ENCODE results near the gene TRIM59. TPM values are rescaled to one million over a fixed set of nuclear protein-coding genes. Genes with fewer than 3 reads are reported as not detected.

The TRIM59 gene
- total and polyA plus RNA-seq, 2 of the 4 experiments (the other 2 are of a cell fraction), result 8.0 to 65.4 TPM

DNA sequence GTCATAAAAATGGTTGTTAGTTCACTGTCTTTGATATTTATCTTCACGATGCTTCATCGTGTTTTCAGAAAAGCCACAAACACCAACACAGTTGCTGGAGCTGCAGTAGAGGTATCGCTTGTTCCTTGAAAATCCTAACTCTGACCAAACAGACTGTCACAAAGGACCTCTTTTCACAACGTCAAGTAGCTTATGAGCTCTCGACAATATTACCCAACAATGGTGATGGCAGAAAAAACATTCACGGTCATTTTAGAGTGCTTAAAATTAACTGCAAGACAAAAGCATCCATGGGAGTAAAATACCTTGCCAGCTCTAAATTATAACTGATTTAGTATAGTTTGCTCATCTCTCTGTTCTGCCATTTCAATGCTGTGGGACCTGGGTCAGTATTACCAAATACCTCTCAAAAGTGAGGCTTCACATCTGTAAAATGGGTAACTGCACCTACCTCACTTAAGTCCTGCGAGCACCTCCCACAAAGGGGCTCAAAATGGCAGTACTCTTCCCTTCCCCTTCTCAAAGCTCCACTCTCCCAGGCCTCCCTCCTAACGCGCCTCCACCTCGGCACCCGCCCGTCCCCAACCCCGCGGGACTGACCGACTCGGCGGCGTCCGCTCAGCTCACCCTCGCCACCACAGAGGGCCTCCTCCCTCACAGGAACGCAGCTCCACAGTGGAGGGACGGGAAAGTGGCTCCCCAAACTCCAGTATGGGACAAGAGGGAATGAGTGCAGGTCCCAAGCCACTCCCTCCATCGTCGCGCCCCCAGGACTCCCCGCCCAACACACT, 546 bp downstream of the TRIM59 start:
- H3K56ac ChIP-seq (ENCODE audit: extremely low read depth, insufficient read depth, low read length), result peak overlapping the region; percentile 95
- BruUV-seq (replicated peaks), result TSS peak; percentile 50
- DNase-seq (peak; percentile 55), ATAC-seq (ENCODE audit: low read depth) (peak; percentile 55)
- H4K5ac ChIP-seq (ENCODE audit: low read depth, low read length), result peak overlapping the region; percentile 92; the same call in 1 of the 2 replicates
- intact Hi-C loops (cut with micrococcal nuclease), result loop anchor here (1.0 to 2.0 kb wide), 3 partner anchors 30 to 46 kb away; no protein-coding TSS in a partner anchor
- peak overlapping the region; percentile 98 for H3K14ac ChIP-seq (replicated peaks; ENCODE audit: low read depth, low read length)
- peak overlapping the region; percentile 95 for H3K4ac ChIP-seq (ENCODE audit: low read depth, low read length)
- no peaks in the 10 kb centered on the region for H3K9me3 ChIP-seq (ENCODE audit: control insufficient read depth, insufficient read depth, low read length)
- peaks cover 7% of the 10 kb centered on the region; the same call in 1 of the 2 replicates for H4K20me1 ChIP-seq (ENCODE audit: insufficient read depth, low read length)
- peak overlapping the region; percentile 90 for H2BK5ac ChIP-seq (ENCODE audit: low read depth, low read length, poor library complexity, severe bottlenecking)
- H3K27ac ChIP-seq (ENCODE audit: insufficient read depth, low read length), result peak overlapping the region; percentile 65
- ChIA-PET POLR2A (ENCODE audit: unreplicated experiment) (interaction anchor here (0.5 to 1.1 kb wide), 2 partner anchors 53 to 286 kb away, joined by 4 read pairs; no protein-coding TSS in a partner anchor), CTCF (interaction anchor here (1.0 kb wide), 1 partner anchor 31 kb away, joined by 4 read pairs; no protein-coding TSS in a partner anchor)
- H2AFZ ChIP-seq (replicated peaks; ENCODE audit: low read length, poor library complexity), result peak overlapping the region; percentile 98
- peak overlapping the region; percentile 68 for H3K4me3 ChIP-seq (ENCODE audit: insufficient read depth, low read depth, low read length)
- H2AK5ac ChIP-seq (ENCODE audit: low read depth, low read length), result peak overlapping the region; percentile 41
- WGBS, 2 experiments (ENCODE audit: extremely low coverage in 2 of 2, insufficient read length in 1 of 2), result 0% methylated on average over 5 of the region's 26 CpGs; no CpG with 5 or more reads in 1 of the 2 experiments
- H3K36me3 ChIP-seq (ENCODE audit: control insufficient read depth, insufficient read depth, low read length), result peaks cover 3% of the 10 kb centered on the region; the same call in 1 of the 2 replicates
- peak overlapping the region; percentile 54 for H3K9ac ChIP-seq (ENCODE audit: low read depth, low read length)
- peak overlapping the region; percentile 99 for H2AK9ac ChIP-seq (replicated peaks; ENCODE audit: low read depth, low read length, poor library complexity)
- peak overlapping the region; percentile 70 for H3K4me2 ChIP-seq (ENCODE audit: low read depth, low read length)
- peaks cover 6% of the 10 kb centered on the region; the same call in 1 of the 2 replicates for H3K9me1 ChIP-seq (ENCODE audit: insufficient read depth, low read length)
- dilution Hi-C loops (cut with HindIII; ENCODE audit: low sequenced_read_pairs, unreplicated experiment), result no loop called here
- H3K27me3 ChIP-seq (ENCODE audit: control insufficient read depth, insufficient read depth, low read length), result no peaks in the 10 kb centered on the region
- H3K79me1 ChIP-seq (ENCODE audit: low read depth in 1 of 2, low read length in 2 of 2), result peaks cover 6 to 33% of the 10 kb centered on the region in 2 experiments; a peak in 2 of 4 replicates
- H2BK20ac ChIP-seq (ENCODE audit: low read depth, low read length), result peak overlapping the region; percentile 87
- peaks cover 10% of the 10 kb centered on the region for H3K4me1 ChIP-seq (ENCODE audit: control insufficient read depth, insufficient read depth, low read length)
- H3K23ac ChIP-seq (ENCODE audit: low read depth, low read length), result peak overlapping the region; percentile 97
- peak overlapping the region; percentile 94 for H4K91ac ChIP-seq (ENCODE audit: insufficient read depth, low read depth, low read length)
- H4K8ac ChIP-seq (ENCODE audit: low read depth in 2 of 2, low read length in 2 of 2), result peak overlapping the region; percentile 12 to 70
- TF ChIP-seq RFX5 (IDR thresholded peaks at IDR 0.05; ENCODE audit: low read depth, low read length) (no peak), CEBPB (IDR thresholded peaks at IDR 0.05; ENCODE audit: low read depth, low read length) (0 out of 2 replicates have a peak, but pooled peaks have one; percentile 18)
- peak overlapping the region; percentile 95 for H2BK120ac ChIP-seq (ENCODE audit: low read depth, low read length)
- in situ Hi-C loops (cut with MboI; ENCODE audit: low sequenced_read_pairs), result no loop called here
- peak overlapping the region; percentile 61; the same call in 2 of the 3 replicates for H2BK15ac ChIP-seq (ENCODE audit: low read depth, low read length)
- H3K18ac ChIP-seq (ENCODE audit: low read depth, low read length), result peak overlapping the region; percentile 65
